HepG2 (cell line): ENCODE measurements around the gene ALOXE3. TPM values are rescaled to one million over a fixed set of nuclear protein-coding genes. Genes with fewer than 3 reads are reported as not detected.

Experiments
- ATAC-seq: fragments of 200-7000 bp; cut with Tn5 transposase; 3 replicates; pipeline ENCODE4 v1.9.1; 2020; ENCODE audit warnings: mild to moderate bottlenecking, moderate library complexity
- BruUV-seq: library from RNA; stranded (reverse); fragments of 400-500 nt; replicated peaks from 2 replicates; lab custom pipeline; 2021; lab: Mats Ljungman, UMichigan
- CTCF ChIA-PET: fragments of 300-600 bp; formaldehyde crosslinking; extraction: SDS; loops from one replicate; lab custom pipeline; 2021; ENCODE audit warnings: low total read pairs, inconsistent platforms, low intra/inter-chr PET ratio; lab: Yijun Ruan, JAX
- POLR2A ChIA-PET: fragments of 350-600 bp; sonication (Branson Sonifier 250); formaldehyde crosslinking; loops from one replicate; lab custom pipeline; 2020; ENCODE audit warnings: antibody characterized with exemption, inconsistent platforms; lab: Yijun Ruan, JAX
- DNase-seq: peaks from one replicate; pipeline ENCODE4 v3.0.0-alpha.2; 2015; ENCODE audit warnings: low spot score
- FAIRE-seq: peaks from 3 replicates; lab custom pipeline; 2011; peaks lifted over from hg19 to GRCh38; lab: Jason Lieb, UNC
- H2AFZ ChIP-seq: one replicate; pipeline ENCODE4 v1.6.1; 2011; ENCODE audit warnings: low read length, inconsistent platforms
- H3K27ac ChIP-seq: fragments of 300-600 bp; 3 replicates; pipeline ENCODE4 v1.8.0; 2011; ENCODE audit warnings: mixed run types, mild to moderate bottlenecking, mixed read lengths, low read length, inconsistent platforms; ENCODE audit not compliant: insufficient read depth; ENCODE audit errors: extremely low read length
- H3K27me3 ChIP-seq, 2 experiments: fragments of 200-600 bp in 1 of 2; 2 replicates in 1 of 2; 3 replicates in 1 of 2; pipeline versions ENCODE4 v1.6.0 to v1.8.0; 2011; ENCODE audit warnings: low read length in 2 of 2, mild to moderate bottlenecking in 2 of 2, moderate library complexity in 2 of 2, inconsistent platforms in 1 of 2; ENCODE audit not compliant: insufficient read depth in 2 of 2, control insufficient read depth in 1 of 2
- H3K36me3 ChIP-seq, 2 experiments: fragments of 200-600 bp in 1 of 2; replicated peaks in 1 of 2; 2 replicates in 1 of 2; 3 replicates in 1 of 2; pipeline versions ENCODE4 v1.5.1 to v1.8.0; 2011; ENCODE audit warnings: low read length in 2 of 2, inconsistent platforms in 1 of 2; ENCODE audit not compliant: insufficient read depth in 2 of 2, control insufficient read depth in 1 of 2
- H3K4me1 ChIP-seq: 2 replicates; pipeline ENCODE4 v1.5.1; 2012; ENCODE audit warnings: low read length, inconsistent platforms; ENCODE audit not compliant: insufficient read depth
- H3K4me2 ChIP-seq: 2 replicates; pipeline ENCODE4 v1.6.0; 2011; ENCODE audit warnings: low read depth, low read length, inconsistent platforms
- H3K4me3 ChIP-seq, 3 experiments: fragments of 200-600 bp in 1 of 3; sonication (generic), shearing (Covaris generic) in 1 of 3; replicated peaks in 1 of 3; 2 replicates each; pipeline ENCODE4 v1.5.1; 2011 to 2016; ENCODE audit warnings: low read length in 3 of 3, inconsistent platforms in 2 of 3, low read depth in 2 of 3, mild to moderate bottlenecking in 2 of 3, control low read depth in 1 of 3, mixed read lengths in 1 of 3; ENCODE audit not compliant: insufficient read depth in 1 of 3
- H3K79me2 ChIP-seq: one replicate; pipeline ENCODE4 v1.6.1; 2011; ENCODE audit warnings: low read length, inconsistent platforms; ENCODE audit not compliant: insufficient read depth
- H3K9ac ChIP-seq: 2 replicates; pipeline ENCODE4 v1.6.0; 2011; ENCODE audit warnings: mild to moderate bottlenecking, low read depth, low read length, inconsistent platforms; ENCODE audit not compliant: insufficient read depth
- H3K9me3 ChIP-seq: 2 replicates; pipeline ENCODE4 v1.5.1; 2012; ENCODE audit warnings: mild to moderate bottlenecking, low read length
- H4K20me1 ChIP-seq: 2 replicates; pipeline ENCODE4 v1.6.0; 2011; ENCODE audit warnings: inconsistent platforms, mild to moderate bottlenecking, low read length, moderate library complexity; ENCODE audit not compliant: insufficient read depth
- CENPX ChIP-seq: sonication (generic); formaldehyde crosslinking; IDR thresholded peaks from 2 replicates; pipeline ENCODE4 v1.9.0; 2021; ENCODE audit warnings: mild to moderate bottlenecking, missing genetic modification reagents, moderate library complexity
- ELF1 ChIP-seq: sonication (generic); formaldehyde crosslinking; IDR thresholded peaks from 2 replicates; pipeline ENCODE4 v1.4.0; 2020; ENCODE audit warnings: missing genetic modification reagents
- ELF3 ChIP-seq: IDR thresholded peaks from 2 replicates; pipeline ENCODE4 v1.6.1; 2016; ENCODE audit warnings: missing genetic modification reagents, missing compliant biosample characterization
- HDAC1 ChIP-seq: sonication (generic); formaldehyde crosslinking; IDR thresholded peaks from 2 replicates; pipeline ENCODE4 v1.5.1; 2020; ENCODE audit warnings: mild to moderate bottlenecking, missing genetic modification reagents
- HOXA7 ChIP-seq: sonication (generic); formaldehyde crosslinking; IDR thresholded peaks from 2 replicates; pipeline ENCODE4 v1.8.1; 2022; ENCODE audit warnings: mild to moderate bottlenecking, missing genetic modification reagents, moderate library complexity
- KAT2B ChIP-seq: fragments of 150-350 bp; IDR thresholded peaks from 2 replicates; pipeline ENCODE4 v1.6.1; 2014; ENCODE audit warnings: low read depth, low read length, borderline replicate concordance
- MEIS1 ChIP-seq: sonication (generic); formaldehyde crosslinking; IDR thresholded peaks from 2 replicates; pipeline ENCODE4 v1.9.0; 2021; ENCODE audit warnings: mild to moderate bottlenecking, missing genetic modification reagents, moderate library complexity, borderline replicate concordance
- MIER2 ChIP-seq: IDR thresholded peaks from 2 replicates; pipeline ENCODE4 v1.6.1; 2016; ENCODE audit warnings: missing biosample characterization, missing genetic modification reagents
- NFE2L1 ChIP-seq: sonication (generic); formaldehyde crosslinking; IDR thresholded peaks from 2 replicates; pipeline ENCODE4 v1.4.0; 2020; ENCODE audit warnings: missing genetic modification reagents, mild to moderate bottlenecking, borderline replicate concordance
- PLRG1 ChIP-seq: fragments of 450-650 bp; conservative IDR thresholded peaks from 2 replicates; pipeline ENCODE4 v1.6.1; 2016
- POLR2A ChIP-seq, 2 experiments: IDR thresholded peaks; 2 replicates each; pipeline ENCODE4 v1.6.1; 2011; ENCODE audit warnings: low read depth in 2 of 2, low read length in 2 of 2, mild to moderate bottlenecking in 1 of 2, moderate library complexity in 1 of 2; ENCODE audit not compliant: insufficient read depth in 1 of 2
- SP5 ChIP-seq: IDR thresholded peaks from 2 replicates; pipeline ENCODE4 v1.6.1; 2016; ENCODE audit warnings: low read depth, borderline replicate concordance
- XRCC5 ChIP-seq: fragments of 200-400 bp; formaldehyde crosslinking; optimal IDR thresholded peaks from 2 replicates; pipeline ENCODE3; 2017; ENCODE audit warnings: mild to moderate bottlenecking, low read length
- ZNF629 ChIP-seq: sonication (generic); formaldehyde crosslinking; conservative IDR thresholded peaks from 2 replicates; pipeline ENCODE4 v1.5.0; 2020; ENCODE audit warnings: missing genetic modification reagents
- WGBS: methylation state at CpG from one replicate; pipeline ENCODE4 v1.1.6; 2017; ENCODE audit warnings: low lambda C conversion rate; 5-methylcytosine and 5-hydroxymethylcytosine counted together
- in situ Hi-C: cut with HindIII; loops from 2 replicates; pipeline ENCODE4 v1.10.0; 2017; ENCODE audit warnings: low pct_unique_long_range_greater_than_20kb; ENCODE audit not compliant: extremely low pct_ligation_motif_present
- intact Hi-C: fragments of 100-400 bp; cut with micrococcal nuclease; formaldehyde crosslinking; loops from one replicate; pipeline ENCODE4 v1.10.0; 2022; ENCODE audit not compliant: unreplicated experiment
- polyA plus RNA-seq, 8 experiments: library from polyadenylated mRNA; depleted of rRNA in 3 of 8; stranded (reverse) in 7 of 8; unstranded in 1 of 8; fragments of >200 nt; fragmentation: Illumina TruSeq in 4 of 8; extraction: Trizol in 4 of 8; gene quantifications; 2 replicates each; pipeline versions ENCODE4 v1.2.1 to v1.2.3, GENCODE V29; 2011 to 2016; ENCODE audit warnings: low read depth in 4 of 8, missing spikeins in 1 of 8, mixed read lengths in 1 of 8; ENCODE audit not compliant: insufficient read depth in 1 of 8
- total RNA-seq, 5 experiments: library from RNA; depleted of rRNA; stranded (reverse); fragments of >200 nt; fragmentation: Illumina TruSeq; extraction: Trizol; gene quantifications; 2 replicates each; pipeline ENCODE4 v1.2.3, GENCODE V29; 2016; ENCODE audit warnings: low read depth in 1 of 5
- TF ChIP-seq, protein P1 (sequence below): sonication (generic); formaldehyde crosslinking; IDR thresholded peaks from 2 replicates; pipeline ENCODE4 v1.4.0; 2020; ENCODE audit warnings: missing genetic modification reagents
- TF ChIP-seq, protein P2 (sequence below): sonication (generic); formaldehyde crosslinking; IDR thresholded peaks from 2 replicates; pipeline ENCODE4 v1.5.1; 2020; ENCODE audit warnings: mild to moderate bottlenecking, missing genetic modification reagents, borderline replicate concordance
- TF ChIP-seq, protein P3 (sequence below): fragments of 450-650 bp; IDR thresholded peaks from 2 replicates; pipeline ENCODE4 v1.6.1; 2016

ALOXE3 gene
- total and polyA plus RNA-seq, 2 of the 13 experiments (the other 11 are each of a cell fraction or from before 2014, with no cell fraction given), result 0.07 TPM; not detected in 1

DNA sequence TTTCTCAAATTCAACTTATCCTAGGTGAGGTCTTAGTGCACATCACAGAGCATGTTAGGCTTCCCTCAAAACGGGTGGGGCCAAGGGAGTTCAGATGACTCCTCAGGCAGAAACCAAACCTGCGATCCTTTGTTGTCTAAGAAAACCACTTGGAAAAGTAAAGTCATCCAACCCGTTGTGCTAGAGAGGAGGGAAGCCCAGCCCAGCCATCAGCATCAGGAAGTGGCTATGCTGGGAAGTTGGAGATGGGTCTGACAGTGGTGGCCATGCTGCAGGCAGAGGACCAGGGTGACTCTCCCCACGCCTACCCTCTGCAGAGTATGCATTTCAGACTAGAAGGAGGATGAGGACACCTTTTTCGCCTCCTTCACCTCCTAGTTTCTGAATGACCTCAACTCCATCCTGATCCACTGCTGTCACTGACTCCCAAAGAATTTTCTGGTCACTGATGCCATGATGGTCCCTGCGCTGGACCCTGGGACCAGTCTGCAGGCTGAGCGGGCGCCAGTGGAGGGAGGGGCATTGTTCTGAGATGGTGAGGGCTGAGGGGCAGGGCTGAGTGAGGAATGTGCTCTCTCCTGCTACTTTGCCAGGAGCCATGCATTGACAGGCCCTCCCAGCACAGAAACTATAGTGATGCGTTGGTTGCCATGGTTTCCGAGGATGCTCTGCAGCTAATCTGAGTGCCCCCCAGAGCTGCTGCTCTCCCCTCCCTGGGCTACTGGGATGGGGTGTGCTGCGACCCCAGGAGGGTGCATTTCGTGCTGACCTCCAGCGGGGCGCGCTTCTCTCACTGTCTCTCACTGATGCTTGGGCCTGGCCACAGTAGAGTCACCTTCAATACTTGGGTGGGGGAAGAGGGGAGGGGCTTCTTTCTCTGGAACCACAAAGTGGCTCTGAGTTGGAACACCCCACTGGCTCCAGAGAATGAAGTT, 51.2 kb downstream of the ALOXE3 start:
- POLR2A ChIA-PET, result no interaction called here
- CTCF ChIA-PET, result no interaction called here
- Histone ChIP-seq H3K4me2 (no peak overlapping the region), H2AFZ (no peak overlapping the region), H3K9me3 (no peaks in the 10 kb centered on the region), H4K20me1 (peaks cover 21% of the 10 kb centered on the region), H3K36me3 (no peaks in the 10 kb centered on the region), H3K9ac (no peak overlapping the region), H3K27ac (no peak overlapping the region), H3K4me3 (no peak overlapping the region), H3K79me2 (no peaks in the 10 kb centered on the region), H3K27me3 (peaks cover 15 to 44% of the 10 kb centered on the region in 2 experiments), H3K4me1 (no peaks in the 10 kb centered on the region)
- BruUV-seq, result no TSS peak
- peak; percentile 20 for ATAC-seq
- intact Hi-C loops (no loop called here), in situ Hi-C loops (no loop called here)
- WGBS, result 25% methylated on average over 8 of the region's 15 CpGs
- DNase-seq, result no peak
- no peak for FAIRE-seq
- TF ChIP-seq, protein P1, sequence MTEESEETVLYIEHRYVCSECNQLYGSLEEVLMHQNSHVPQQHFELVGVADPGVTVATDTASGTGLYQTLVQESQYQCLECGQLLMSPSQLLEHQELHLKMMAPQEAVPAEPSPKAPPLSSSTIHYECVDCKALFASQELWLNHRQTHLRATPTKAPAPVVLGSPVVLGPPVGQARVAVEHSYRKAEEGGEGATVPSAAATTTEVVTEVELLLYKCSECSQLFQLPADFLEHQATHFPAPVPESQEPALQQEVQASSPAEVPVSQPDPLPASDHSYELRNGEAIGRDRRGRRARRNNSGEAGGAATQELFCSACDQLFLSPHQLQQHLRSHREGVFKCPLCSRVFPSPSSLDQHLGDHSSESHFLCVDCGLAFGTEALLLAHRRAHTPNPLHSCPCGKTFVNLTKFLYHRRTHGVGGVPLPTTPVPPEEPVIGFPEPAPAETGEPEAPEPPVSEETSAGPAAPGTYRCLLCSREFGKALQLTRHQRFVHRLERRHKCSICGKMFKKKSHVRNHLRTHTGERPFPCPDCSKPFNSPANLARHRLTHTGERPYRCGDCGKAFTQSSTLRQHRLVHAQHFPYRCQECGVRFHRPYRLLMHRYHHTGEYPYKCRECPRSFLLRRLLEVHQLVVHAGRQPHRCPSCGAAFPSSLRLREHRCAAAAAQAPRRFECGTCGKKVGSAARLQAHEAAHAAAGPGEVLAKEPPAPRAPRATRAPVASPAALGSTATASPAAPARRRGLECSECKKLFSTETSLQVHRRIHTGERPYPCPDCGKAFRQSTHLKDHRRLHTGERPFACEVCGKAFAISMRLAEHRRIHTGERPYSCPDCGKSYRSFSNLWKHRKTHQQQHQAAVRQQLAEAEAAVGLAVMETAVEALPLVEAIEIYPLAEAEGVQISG, result 0 out of 2 replicates have a peak, but pooled peaks have one; percentile 2
- TF ChIP-seq, protein P2, sequence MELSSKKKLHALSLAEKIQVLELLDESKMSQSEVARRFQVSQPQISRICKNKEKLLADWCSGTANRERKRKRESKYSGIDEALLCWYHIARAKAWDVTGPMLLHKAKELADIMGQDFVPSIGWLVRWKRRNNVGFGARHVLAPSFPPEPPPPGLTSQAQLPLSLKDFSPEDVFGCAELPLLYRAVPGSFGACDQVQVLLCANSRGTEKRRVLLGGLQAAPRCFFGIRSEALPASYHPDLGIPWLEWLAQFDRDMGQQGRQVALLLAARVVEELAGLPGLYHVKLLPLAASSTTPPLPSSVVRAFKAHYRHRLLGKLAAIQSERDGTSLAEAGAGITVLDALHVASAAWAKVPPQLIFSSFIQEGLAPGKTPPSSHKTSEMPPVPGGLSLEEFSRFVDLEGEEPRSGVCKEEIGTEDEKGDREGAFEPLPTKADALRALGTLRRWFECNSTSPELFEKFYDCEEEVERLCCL, result 0 out of 2 replicates have a peak, but pooled peaks have one; percentile 46
- no peak for TF ChIP-seq ELF1 (CRISPR knock-in tag)
- no peak for TF ChIP-seq XRCC5
- TF ChIP-seq MIER2 (CRISPR knock-in tag), result no peak
- no peak for TF ChIP-seq ELF3 (CRISPR knock-in tag)
- TF ChIP-seq ZNF629 (CRISPR knock-in tag), result no peak
- TF ChIP-seq PLRG1, result no peak
- TF ChIP-seq HOXA7 (CRISPR knock-in tag), result 0 out of 2 replicates have a peak, but pooled peaks have one; percentile 9
- no peak for TF ChIP-seq CENPX
- TF ChIP-seq NFE2L1 (CRISPR knock-in tag), result no peak
- peak in 1 of 2 experiments; percentile 45; a peak in 1 of 4 replicates for TF ChIP-seq POLR2A (IDR thresholded peaks at IDR 0.05; ENCODE audit: insufficient read depth in 1 of 2, low read depth in 2 of 2, low read length in 2 of 2)
- TF ChIP-seq HDAC1, result peak; percentile 25; the same call in 1 of the 2 replicates
- TF ChIP-seq SP5 (CRISPR knock-in tag), result no peak
- TF ChIP-seq, protein P3, sequence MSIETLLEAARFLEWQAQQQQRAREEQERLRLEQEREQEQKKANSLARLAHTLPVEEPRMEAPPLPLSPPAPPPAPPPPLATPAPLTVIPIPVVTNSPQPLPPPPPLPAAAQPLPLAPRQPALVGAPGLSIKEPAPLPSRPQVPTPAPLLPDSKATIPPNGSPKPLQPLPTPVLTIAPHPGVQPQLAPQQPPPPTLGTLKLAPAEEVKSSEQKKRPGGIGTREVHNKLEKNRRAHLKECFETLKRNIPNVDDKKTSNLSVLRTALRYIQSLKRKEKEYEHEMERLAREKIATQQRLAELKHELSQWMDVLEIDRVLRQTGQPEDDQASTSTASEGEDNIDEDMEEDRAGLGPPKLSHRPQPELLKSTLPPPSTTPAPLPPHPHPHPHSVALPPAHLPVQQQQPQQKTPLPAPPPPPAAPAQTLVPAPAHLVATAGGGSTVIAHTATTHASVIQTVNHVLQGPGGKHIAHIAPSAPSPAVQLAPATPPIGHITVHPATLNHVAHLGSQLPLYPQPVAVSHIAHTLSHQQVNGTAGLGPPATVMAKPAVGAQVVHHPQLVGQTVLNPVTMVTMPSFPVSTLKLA, result no peak
- TF ChIP-seq MEIS1 (CRISPR knock-in tag), result no peak
- TF ChIP-seq KAT2B, result no peak
